ENCODE results near the gene TAF12. TPM values are rescaled to one million over a fixed set of nuclear protein-coding genes. Genes with fewer than 3 reads are reported as not detected.
"Not testable (repeated sequence)": the region's sequence is repeated elsewhere in the genome, so short reads cannot be mapped to it uniquely, and the experiment has no call there.

Gene TAF12
- total RNA-seq, 2 experiments from 2014 or later: 26.5 to 28.0 TPM

- not testable (repeated sequence) for H3K36me3 Mint-ChIP-seq, H3K4me3 Mint-ChIP-seq, DNase-seq, H3K4me1 Mint-ChIP-seq, H3K27ac Mint-ChIP-seq, H3K27me3 Mint-ChIP-seq, H3K9me3 Mint-ChIP-seq
These were observed 12.8 kb upstream of the TAF12 start for GRCh38 chr1:28655448-28656311.

- not testable (repeated sequence) for H3K9me3 Mint-ChIP-seq, H3K27me3 Mint-ChIP-seq, H3K4me1 Mint-ChIP-seq, H3K27ac Mint-ChIP-seq, H3K4me3 Mint-ChIP-seq, H3K36me3 Mint-ChIP-seq, DNase-seq
These were observed 11.0 kb upstream of the TAF12 start for GRCh38 chr1:28653870-28654269.

- not testable (repeated sequence) for H3K27ac Mint-ChIP-seq, H3K27me3 Mint-ChIP-seq, H3K36me3 Mint-ChIP-seq, H3K4me3 Mint-ChIP-seq, H3K9me3 Mint-ChIP-seq, DNase-seq
- H3K4me1 Mint-ChIP-seq: peaks cover 11% of the 10 kb centered on the region
These were observed 10.2 kb upstream of the TAF12 start for GRCh38 chr1:28653063-28653462.

GRCh38 chr1:28648474-28649198, 5.8 kb upstream of the TAF12 start, which contains the start of gene RNU11:
RNU11 (plus strand) TSS chr1:28648600.
- Mint-ChIP-seq H3K9me3 (no peaks in the 10 kb centered on the region), H3K4me3 (peak within 1 kb of the TSS; percentile 86), H3K36me3 (peaks cover 5% of the 10 kb centered on the region), H3K27me3 (peaks cover 4% of the 10 kb centered on the region), H3K27ac (peak within 1 kb of the TSS; percentile 99), H3K4me1 (peaks cover 27% of the 10 kb centered on the region)
- peak; percentile 83 for DNase-seq

GRCh38 chr1:28648008-28648473, 5.2 kb upstream of the TAF12 start:
- Mint-ChIP-seq H3K4me3 (peak overlapping the region; percentile 86), H3K27ac (peak overlapping the region; percentile 99), H3K4me1 (peaks cover 27% of the 10 kb centered on the region), H3K9me3 (no peaks in the 10 kb centered on the region), H3K27me3 (peaks cover 4% of the 10 kb centered on the region), H3K36me3 (peaks cover 11% of the 10 kb centered on the region)
- DNase-seq: peak; percentile 91

GRCh38 chr1:28646040-28646439, 3.2 kb upstream of the TAF12 start:
- Mint-ChIP-seq H3K9me3 (no peaks in the 10 kb centered on the region), H3K36me3 (peaks cover 17% of the 10 kb centered on the region), H3K4me1 (peaks cover 33% of the 10 kb centered on the region), H3K27me3 (peaks cover 4% of the 10 kb centered on the region), H3K27ac (peak overlapping the region; percentile 61), H3K4me3 (no peak overlapping the region)
- DNase-seq: no peak

- DNase-seq, H3K27me3 Mint-ChIP-seq, H3K4me3 Mint-ChIP-seq, H3K27ac Mint-ChIP-seq, H3K9me3 Mint-ChIP-seq: not testable (repeated sequence)
- peaks cover 39% of the 10 kb centered on the region for H3K4me1 Mint-ChIP-seq
- H3K36me3 Mint-ChIP-seq: peaks cover 17% of the 10 kb centered on the region
These were observed 2.5 kb upstream of the TAF12 start for GRCh38 chr1:28645406-28645805.

GRCh38 chr1:28644494-28644893, 1.6 kb upstream of the TAF12 start:
- Mint-ChIP-seq H3K9me3 (no peaks in the 10 kb centered on the region), H3K36me3 (peaks cover 17% of the 10 kb centered on the region), H3K4me3 (peak overlapping the region; percentile 100), H3K27ac (peak overlapping the region; percentile 99), H3K4me1 (peaks cover 47% of the 10 kb centered on the region), H3K27me3 (peaks cover 4% of the 10 kb centered on the region)
- no peak for DNase-seq

GRCh38 chr1:28642056-28642846, 616 bp downstream of the TAF12 start:
- peaks cover 32% of the 10 kb centered on the region for H3K4me1 Mint-ChIP-seq

GRCh38 chr1:28640766-28641165, 2.1 kb downstream of the TAF12 start:
- Mint-ChIP-seq H3K9me3 (no peaks in the 10 kb centered on the region), H3K27ac (no peak overlapping the region), H3K4me1 (peaks cover 41% of the 10 kb centered on the region), H3K4me3 (peak overlapping the region; percentile 100), H3K27me3 (no peaks in the 10 kb centered on the region), H3K36me3 (peaks cover 20% of the 10 kb centered on the region)
- DNase-seq: peak; percentile 23

More at GRCh38 chr1:28642056-28642846, 616 bp downstream of the TAF12 start:
- no peak for DNase-seq
- H3K27me3 Mint-ChIP-seq: no peaks in the 10 kb centered on the region
- no peaks in the 10 kb centered on the region for H3K9me3 Mint-ChIP-seq
- peak overlapping the region; percentile 99 for H3K27ac Mint-ChIP-seq
- H3K36me3 Mint-ChIP-seq: peaks cover 17% of the 10 kb centered on the region
- H3K4me3 Mint-ChIP-seq: peak overlapping the region; percentile 100

GRCh38 chr1:28632560-28632959, 10.3 kb downstream of the TAF12 start:
- H3K9me3 Mint-ChIP-seq: no peaks in the 10 kb centered on the region
- no peak overlapping the region for H3K27ac Mint-ChIP-seq
- H3K36me3 Mint-ChIP-seq: peaks cover 11% of the 10 kb centered on the region
- H3K27me3 Mint-ChIP-seq: no peaks in the 10 kb centered on the region
- DNase-seq: no peak
- H3K4me3 Mint-ChIP-seq: no peak overlapping the region
- peaks cover 21% of the 10 kb centered on the region for H3K4me1 Mint-ChIP-seq

GRCh38 chr1:28631713-28632112, 11.2 kb downstream of the TAF12 start:
- H3K36me3 Mint-ChIP-seq: peaks cover 11% of the 10 kb centered on the region
- H3K27ac Mint-ChIP-seq: no peak overlapping the region
- DNase-seq: no peak
- no peaks in the 10 kb centered on the region for H3K9me3 Mint-ChIP-seq
- H3K27me3 Mint-ChIP-seq: no peaks in the 10 kb centered on the region
- peaks cover 18% of the 10 kb centered on the region for H3K4me1 Mint-ChIP-seq
- H3K4me3 Mint-ChIP-seq: no peak overlapping the region

- Mint-ChIP-seq H3K27ac (no peak overlapping the region), H3K9me3 (no peaks in the 10 kb centered on the region), H3K4me1 (no peaks in the 10 kb centered on the region), H3K36me3 (peaks cover 3% of the 10 kb centered on the region), H3K27me3 (no peaks in the 10 kb centered on the region), H3K4me3 (no peak overlapping the region)
- no peak for DNase-seq
These were observed 29.7 kb downstream of the TAF12 start for GRCh38 chr1:28613175-28613574.

- Mint-ChIP-seq H3K4me1 (peaks cover 4% of the 10 kb centered on the region), H3K27ac (no peak overlapping the region), H3K27me3 (no peaks in the 10 kb centered on the region), H3K36me3 (peaks cover 4% of the 10 kb centered on the region), H3K9me3 (no peaks in the 10 kb centered on the region), H3K4me3 (no peak overlapping the region)
- no peak for DNase-seq
These were observed 36.1 kb downstream of the TAF12 start for GRCh38 chr1:28606771-28607170.

GRCh38 chr1:28604962-28605361, 37.9 kb downstream of the TAF12 start:
- Mint-ChIP-seq H3K9me3 (no peaks in the 10 kb centered on the region), H3K36me3 (peaks cover 4% of the 10 kb centered on the region), H3K27ac (no peak overlapping the region), H3K27me3 (no peaks in the 10 kb centered on the region), H3K4me3 (no peak overlapping the region), H3K4me1 (peaks cover 7% of the 10 kb centered on the region)
- DNase-seq: no peak
